Measurements from ENCODE around the gene CA6.

- TF ChIP-seq, protein P1, sequence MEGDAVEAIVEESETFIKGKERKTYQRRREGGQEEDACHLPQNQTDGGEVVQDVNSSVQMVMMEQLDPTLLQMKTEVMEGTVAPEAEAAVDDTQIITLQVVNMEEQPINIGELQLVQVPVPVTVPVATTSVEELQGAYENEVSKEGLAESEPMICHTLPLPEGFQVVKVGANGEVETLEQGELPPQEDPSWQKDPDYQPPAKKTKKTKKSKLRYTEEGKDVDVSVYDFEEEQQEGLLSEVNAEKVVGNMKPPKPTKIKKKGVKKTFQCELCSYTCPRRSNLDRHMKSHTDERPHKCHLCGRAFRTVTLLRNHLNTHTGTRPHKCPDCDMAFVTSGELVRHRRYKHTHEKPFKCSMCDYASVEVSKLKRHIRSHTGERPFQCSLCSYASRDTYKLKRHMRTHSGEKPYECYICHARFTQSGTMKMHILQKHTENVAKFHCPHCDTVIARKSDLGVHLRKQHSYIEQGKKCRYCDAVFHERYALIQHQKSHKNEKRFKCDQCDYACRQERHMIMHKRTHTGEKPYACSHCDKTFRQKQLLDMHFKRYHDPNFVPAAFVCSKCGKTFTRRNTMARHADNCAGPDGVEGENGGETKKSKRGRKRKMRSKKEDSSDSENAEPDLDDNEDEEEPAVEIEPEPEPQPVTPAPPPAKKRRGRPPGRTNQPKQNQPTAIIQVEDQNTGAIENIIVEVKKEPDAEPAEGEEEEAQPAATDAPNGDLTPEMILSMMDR (IDR thresholded peaks at IDR 0.05) = no peak
- TF ChIP-seq POLR2A (IDR thresholded peaks at IDR 0.05) = no peak
Observed at GRCh38 chr1:8951231-8951630, 5.6 kb downstream of the CA6 start.
